Measurements from ENCODE around the gene CAMTA1. TPM values are rescaled to one million over a fixed set of nuclear protein-coding genes. Genes with fewer than 3 reads are reported as not detected.
"Not testable (repeated sequence)": the region's sequence is repeated elsewhere in the genome, so short reads cannot be mapped to it uniquely, and the experiment has no call there.

The CAMTA1 gene
- total RNA-seq, 4 donors from 2014 or later: 57.4 to 88.3 (median 62.1) TPM

GRCh38 chr1:6833804-6834203 is 48.5 kb downstream of the CAMTA1 start:
- Histone ChIP-seq H3K36me3 (no peaks in the 10 kb centered on the region), H3K27ac (no peak overlapping the region), H3K9me3 (no peaks in the 10 kb centered on the region), H3K27me3 (no peaks in the 10 kb centered on the region), H3K4me3 (no peak overlapping the region), H3K4me1 (no peaks in the 10 kb centered on the region)
- no peak for DNase-seq
- no peak for TF ChIP-seq POLR2A (IDR thresholded peaks at IDR 0.05)
- TF ChIP-seq CTCF (IDR thresholded peaks at IDR 0.05): no peak

- Histone ChIP-seq H3K9me3 (no peaks in the 10 kb centered on the region), H3K4me1 (no peaks in the 10 kb centered on the region), H3K27me3 (no peaks in the 10 kb centered on the region), H3K27ac (no peak overlapping the region), H3K4me3 (no peak overlapping the region), H3K36me3 (no peaks in the 10 kb centered on the region)
- TF ChIP-seq POLR2A (IDR thresholded peaks at IDR 0.05) (no peak), CTCF (IDR thresholded peaks at IDR 0.05) (no peak)
- DNase-seq: no peak
These were observed 49.1 kb downstream of the CAMTA1 start for GRCh38 chr1:6834366-6834765.

GRCh38 chr1:6835139-6835538 is 49.9 kb downstream of the CAMTA1 start:
- H3K4me1 ChIP-seq: no peaks in the 10 kb centered on the region
- no peak overlapping the region for H3K4me3 ChIP-seq
- no peaks in the 10 kb centered on the region for H3K9me3 ChIP-seq
- no peak for DNase-seq
- H3K27ac ChIP-seq: no peak overlapping the region
- H3K36me3 ChIP-seq: no peaks in the 10 kb centered on the region
- TF ChIP-seq CTCF (IDR thresholded peaks at IDR 0.05) (no peak), POLR2A (IDR thresholded peaks at IDR 0.05) (no peak)
- no peaks in the 10 kb centered on the region for H3K27me3 ChIP-seq

- Histone ChIP-seq H3K4me1 (no peaks in the 10 kb centered on the region), H3K27ac (no peak overlapping the region), H3K27me3 (no peaks in the 10 kb centered on the region), H3K9me3 (no peaks in the 10 kb centered on the region), H3K36me3 (peaks cover 0 to 11% (median 0%) of the 10 kb centered on the region in 3 donors), H3K4me3 (no peak overlapping the region)
- TF ChIP-seq POLR2A (IDR thresholded peaks at IDR 0.05): no peak
- no peak for TF ChIP-seq CTCF (IDR thresholded peaks at IDR 0.05)
- no peak for DNase-seq
These were observed 57.0 kb downstream of the CAMTA1 start for GRCh38 chr1:6842301-6842700.

- H3K4me1 ChIP-seq, H3K4me3 ChIP-seq, DNase-seq, H3K9me3 ChIP-seq, H3K27ac ChIP-seq, H3K27me3 ChIP-seq: not testable (repeated sequence)
- peaks cover 0 to 11% (median 0%) of the 10 kb centered on the region in 3 donors for H3K36me3 ChIP-seq
These were observed 60.5 kb downstream of the CAMTA1 start for GRCh38 chr1:6845786-6846185.

- Histone ChIP-seq H3K27ac (no peak overlapping the region), H3K4me1 (no peaks in the 10 kb centered on the region), H3K27me3 (no peaks in the 10 kb centered on the region), H3K36me3 (peaks cover 0 to 11% (median 0%) of the 10 kb centered on the region in 3 donors), H3K9me3 (no peaks in the 10 kb centered on the region), H3K4me3 (no peak overlapping the region)
- TF ChIP-seq POLR2A (IDR thresholded peaks at IDR 0.05) (no peak), CTCF (IDR thresholded peaks at IDR 0.05) (no peak)
- no peak for DNase-seq
These were observed 63.6 kb downstream of the CAMTA1 start for GRCh38 chr1:6848816-6849215.
